Epithelial cell of esophagus (primary cell): Measurements from ENCODE around the gene TAS2R16.

Experiments used
- DNase-seq: peaks from one replicate; pipeline ENCODE4 v3.0.0; 2010; ENCODE audit warnings: low read depth
- H3K4me3 ChIP-seq: 2 replicates; pipeline ENCODE4 v1.5.1; 2011; ENCODE audit warnings: mild to moderate bottlenecking, low read length, control low read depth
- CTCF ChIP-seq: IDR thresholded peaks from 2 replicates; pipeline ENCODE4 v1.5.1; 2011; ENCODE audit warnings: low read depth, mild to moderate bottlenecking, low read length, control low read depth, inconsistent platforms; ENCODE audit not compliant: insufficient read depth; ENCODE audit errors: missing control alignments

Gene TAS2R16

GRCh38 chr7:123026251-123026650 is 30.8 kb upstream of the TAS2R16 start:
- no peak for TF ChIP-seq CTCF
- no peak for DNase-seq
- H3K4me3 ChIP-seq, result no peak overlapping the region

DNA sequence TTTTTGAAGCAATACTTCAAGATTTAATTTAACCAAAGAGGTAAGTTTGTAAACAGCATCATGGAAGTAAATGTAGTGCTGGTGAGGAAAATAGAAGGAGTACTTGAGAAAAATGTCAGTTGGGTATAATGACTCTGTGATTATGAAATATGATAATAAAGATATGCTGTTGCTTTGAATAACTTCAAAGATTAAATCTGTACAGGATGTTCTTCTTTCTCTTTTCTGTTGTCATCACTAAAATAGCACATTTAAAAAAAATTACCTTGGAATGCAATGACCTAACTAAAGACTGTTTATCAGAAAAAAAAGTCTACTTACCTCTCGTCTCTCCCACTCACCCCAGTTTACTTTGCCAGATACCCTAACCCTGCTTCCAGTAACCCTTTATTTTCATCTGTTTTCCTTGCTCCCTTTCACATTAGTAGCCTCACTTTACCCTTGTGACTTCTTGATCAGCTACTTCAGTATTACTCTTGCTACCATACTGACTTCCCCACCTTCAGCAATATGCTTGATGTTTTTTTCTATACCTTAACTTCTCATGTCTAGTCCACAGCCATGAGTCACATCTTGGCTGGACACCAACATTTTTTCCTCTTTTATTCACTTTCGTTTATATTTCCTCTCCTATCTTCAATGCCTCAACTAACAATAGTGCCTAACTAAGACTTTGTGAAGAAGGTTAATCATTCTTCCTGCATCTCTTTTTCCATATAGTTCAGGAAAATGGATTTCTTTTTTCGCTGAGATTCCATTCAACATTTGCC is 29.7 kb upstream of the TAS2R16 start:
- H3K4me3 ChIP-seq, result no peak overlapping the region
- peak; percentile 56 for DNase-seq
- TF ChIP-seq CTCF, result no peak

- no peak for DNase-seq
- TF ChIP-seq CTCF, result no peak
- no peak overlapping the region for H3K4me3 ChIP-seq
Observed at GRCh38 chr7:123023126-123023525, 27.6 kb upstream of the TAS2R16 start.

- H3K4me3 ChIP-seq, result no peak overlapping the region
- no peak for DNase-seq
- no peak for TF ChIP-seq CTCF
Observed at GRCh38 chr7:123022576-123022975, 27.1 kb upstream of the TAS2R16 start.

- H3K4me3 ChIP-seq, result no peak overlapping the region
- TF ChIP-seq CTCF, result no peak
- DNase-seq, result no peak
Observed at GRCh38 chr7:123012435-123012834, 16.9 kb upstream of the TAS2R16 start.

DNA sequence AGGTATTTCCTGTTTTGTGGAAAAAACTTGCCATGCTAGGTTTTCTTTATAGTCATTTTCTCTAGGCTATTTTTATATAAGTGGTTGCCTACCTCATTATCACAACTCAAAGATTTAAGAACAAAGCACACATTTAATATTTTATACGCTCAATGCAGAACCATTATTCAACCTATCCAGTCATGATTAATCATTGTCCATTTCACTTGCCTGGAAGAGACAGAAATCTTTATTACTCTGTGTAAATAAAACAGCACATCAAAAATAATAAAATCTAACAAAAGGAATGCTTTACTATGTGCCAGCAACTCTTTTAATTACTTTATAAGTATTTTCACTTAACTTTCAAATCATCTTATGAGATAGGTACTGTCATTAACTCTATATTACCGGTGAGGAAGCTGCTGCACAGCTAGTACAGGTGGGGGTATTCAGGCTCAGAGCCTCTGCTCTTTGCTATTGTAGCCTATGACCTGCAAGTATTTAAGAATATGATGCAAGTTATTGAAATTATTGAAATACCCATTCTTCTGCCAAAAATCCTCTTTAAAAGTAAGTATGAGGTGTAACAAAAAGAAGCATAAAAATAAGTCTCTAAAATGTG is 16.4 kb upstream of the TAS2R16 start:
- H3K4me3 ChIP-seq, result no peak overlapping the region
- no peak for TF ChIP-seq CTCF
- no peak for DNase-seq

DNA sequence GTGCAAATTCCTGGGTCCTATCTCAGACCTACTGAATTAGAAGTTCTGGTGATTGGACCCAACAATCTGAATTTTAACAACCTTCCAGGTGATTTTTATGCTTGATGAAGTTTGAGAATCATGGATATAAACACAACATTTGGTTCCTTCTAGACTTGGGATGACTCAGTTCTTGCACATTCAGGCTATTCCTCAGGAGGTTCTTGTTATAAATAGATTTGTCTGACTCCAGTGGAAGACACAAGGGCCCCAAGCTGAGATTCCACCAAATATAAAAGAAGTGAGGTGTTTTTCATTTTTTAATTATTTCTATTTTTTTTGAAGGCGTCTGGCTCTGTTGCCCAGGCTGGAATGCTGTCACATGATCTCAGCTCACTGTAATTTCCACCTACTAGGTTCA is 9.4 kb upstream of the TAS2R16 start:
- DNase-seq, result peak; percentile 1

More for the DNA sequence above, 9.4 kb upstream of the TAS2R16 start:
- TF ChIP-seq CTCF, result no peak
- no peak overlapping the region for H3K4me3 ChIP-seq
